ENCODE results near the gene TUBAL3.

DNA sequence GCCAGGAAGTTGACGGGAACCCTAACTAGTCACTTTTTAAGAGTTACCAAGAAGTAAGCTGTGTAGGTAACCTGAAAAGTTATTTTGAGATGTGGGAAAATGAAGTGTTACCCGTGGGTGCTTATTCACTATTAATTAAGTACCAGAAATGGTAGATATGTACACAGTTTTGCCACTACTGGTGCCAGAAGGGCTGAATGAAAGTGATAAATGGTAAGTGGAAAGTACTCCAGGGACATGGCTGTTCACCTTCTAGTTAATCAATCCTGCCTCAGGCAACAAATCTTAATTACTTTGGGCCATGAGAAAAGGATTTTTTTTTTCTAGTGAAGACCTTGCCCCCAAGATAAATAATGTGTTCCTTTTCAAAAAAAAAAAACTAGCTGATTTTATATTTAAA lies 23.5 kb upstream of the TUBAL3 start:
- TF ChIP-seq CTCF (conservative IDR thresholded peaks at IDR 0.05; ENCODE audit: low read depth, low read length) (no peak), EZH2 (IDR thresholded peaks at IDR 0.05; ENCODE audit: borderline replicate concordance, low read depth, low read length, poor library complexity, severe bottlenecking) (no peak)

All from A673 (cell line).